ENCODE results near the gene DLX2. TPM values are rescaled to one million over a fixed set of nuclear protein-coding genes. Genes with fewer than 3 reads are reported as not detected.

The DLX2 gene
- polyA plus RNA-seq, 2 of the 4 experiments (the other 2 are of a cell fraction), result 0.04 to 0.19 TPM

- no peak for ATAC-seq
- CTCF ChIA-PET, result interaction anchor here (1.7 to 2.0 kb wide), 2 partner anchors 11 to 14 kb away, joined by 6 read pairs; partner anchors contain the start of gene DLX2
- Histone ChIP-seq H3K4me2 (no peak overlapping the region), H3K4me3 (no peak overlapping the region), H3K27ac (no peak overlapping the region), H3K9me3 (no peaks in the 10 kb centered on the region), H3K4me1 (peaks cover 8% of the 10 kb centered on the region; the same call in 1 of the 3 replicates)
- TF ChIP-seq CEBPB (IDR thresholded peaks at IDR 0.05), result no peak
- TF ChIP-seq GATA3 (IDR thresholded peaks at IDR 0.05; ENCODE audit: borderline replicate concordance), result no peak
- no peak for TF ChIP-seq RARB (CRISPR knock-in tag; IDR thresholded peaks at IDR 0.05)
- no peak for TF ChIP-seq HOXA7 (CRISPR knock-in tag; IDR thresholded peaks at IDR 0.05)
- no peak for TF ChIP-seq TFCP2L1 (CRISPR knock-in tag; IDR thresholded peaks at IDR 0.05)
- TF ChIP-seq, protein P1, sequence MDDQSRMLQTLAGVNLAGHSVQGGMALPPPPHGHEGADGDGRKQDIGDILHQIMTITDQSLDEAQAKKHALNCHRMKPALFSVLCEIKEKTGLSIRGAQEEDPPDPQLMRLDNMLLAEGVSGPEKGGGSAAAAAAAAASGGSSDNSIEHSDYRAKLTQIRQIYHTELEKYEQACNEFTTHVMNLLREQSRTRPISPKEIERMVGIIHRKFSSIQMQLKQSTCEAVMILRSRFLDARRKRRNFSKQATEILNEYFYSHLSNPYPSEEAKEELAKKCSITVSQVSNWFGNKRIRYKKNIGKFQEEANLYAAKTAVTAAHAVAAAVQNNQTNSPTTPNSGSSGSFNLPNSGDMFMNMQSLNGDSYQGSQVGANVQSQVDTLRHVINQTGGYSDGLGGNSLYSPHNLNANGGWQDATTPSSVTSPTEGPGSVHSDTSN (IDR thresholded peaks at IDR 0.05), result no peak
- no peak for TF ChIP-seq JUN (IDR thresholded peaks at IDR 0.05)
- TF ChIP-seq NFE2L2 (conservative IDR thresholded peaks at IDR 0.05; ENCODE audit: low read length), result no peak
- no peak for TF ChIP-seq HOXB13 (CRISPR knock-in tag; IDR thresholded peaks at IDR 0.05; ENCODE audit: low read depth)
- TF ChIP-seq CBX2 (IDR thresholded peaks at IDR 0.05; ENCODE audit: borderline replicate concordance, low read depth), result no peak
- no peak for TF ChIP-seq FOSB (CRISPR knock-in tag; IDR thresholded peaks at IDR 0.05)
- no peak for TF ChIP-seq NR3C1 (IDR thresholded peaks at IDR 0.05)
- TF ChIP-seq HES2 (IDR thresholded peaks at IDR 0.05), result no peak
- TF ChIP-seq MAZ (IDR thresholded peaks at IDR 0.05; ENCODE audit: borderline replicate concordance, low read depth, low read length), result no peak
- no peak for TF ChIP-seq RNF2 (IDR thresholded peaks at IDR 0.05; ENCODE audit: borderline replicate concordance, low read depth)
- no peak for TF ChIP-seq RCOR1 (IDR thresholded peaks at IDR 0.05; ENCODE audit: low read depth, low read length)
- TF ChIP-seq, protein P2, sequence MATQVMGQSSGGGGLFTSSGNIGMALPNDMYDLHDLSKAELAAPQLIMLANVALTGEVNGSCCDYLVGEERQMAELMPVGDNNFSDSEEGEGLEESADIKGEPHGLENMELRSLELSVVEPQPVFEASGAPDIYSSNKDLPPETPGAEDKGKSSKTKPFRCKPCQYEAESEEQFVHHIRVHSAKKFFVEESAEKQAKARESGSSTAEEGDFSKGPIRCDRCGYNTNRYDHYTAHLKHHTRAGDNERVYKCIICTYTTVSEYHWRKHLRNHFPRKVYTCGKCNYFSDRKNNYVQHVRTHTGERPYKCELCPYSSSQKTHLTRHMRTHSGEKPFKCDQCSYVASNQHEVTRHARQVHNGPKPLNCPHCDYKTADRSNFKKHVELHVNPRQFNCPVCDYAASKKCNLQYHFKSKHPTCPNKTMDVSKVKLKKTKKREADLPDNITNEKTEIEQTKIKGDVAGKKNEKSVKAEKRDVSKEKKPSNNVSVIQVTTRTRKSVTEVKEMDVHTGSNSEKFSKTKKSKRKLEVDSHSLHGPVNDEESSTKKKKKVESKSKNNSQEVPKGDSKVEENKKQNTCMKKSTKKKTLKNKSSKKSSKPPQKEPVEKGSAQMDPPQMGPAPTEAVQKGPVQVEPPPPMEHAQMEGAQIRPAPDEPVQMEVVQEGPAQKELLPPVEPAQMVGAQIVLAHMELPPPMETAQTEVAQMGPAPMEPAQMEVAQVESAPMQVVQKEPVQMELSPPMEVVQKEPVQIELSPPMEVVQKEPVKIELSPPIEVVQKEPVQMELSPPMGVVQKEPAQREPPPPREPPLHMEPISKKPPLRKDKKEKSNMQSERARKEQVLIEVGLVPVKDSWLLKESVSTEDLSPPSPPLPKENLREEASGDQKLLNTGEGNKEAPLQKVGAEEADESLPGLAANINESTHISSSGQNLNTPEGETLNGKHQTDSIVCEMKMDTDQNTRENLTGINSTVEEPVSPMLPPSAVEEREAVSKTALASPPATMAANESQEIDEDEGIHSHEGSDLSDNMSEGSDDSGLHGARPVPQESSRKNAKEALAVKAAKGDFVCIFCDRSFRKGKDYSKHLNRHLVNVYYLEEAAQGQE (IDR thresholded peaks at IDR 0.05), result no peak
- TF ChIP-seq TP53 (CRISPR knock-in tag; IDR thresholded peaks at IDR 0.05), result no peak
- DNase-seq (ENCODE audit: low read depth in 1 of 2, low spot score in 1 of 2), result no peak
- FAIRE-seq, result no peak
- WGBS (ENCODE audit: missing lambda C conversion rate), result 77% methylated on average over 11 of the region's 11 CpGs
- POLR2A ChIA-PET, result no interaction called here
These were observed 10.7 kb downstream of the DLX2 start for GRCh38 chr2:172091761-172092566.

GRCh38 chr2:172091000-172091641 lies 11.6 kb downstream of the DLX2 start:
- no peaks in the 10 kb centered on the region for H3K9me3 ChIP-seq
- ATAC-seq, result no peak
- WGBS (ENCODE audit: missing lambda C conversion rate), result 86% methylated on average over 13 of the region's 13 CpGs
- FAIRE-seq, result no peak
- H3K27ac ChIP-seq, result no peak overlapping the region
- TF ChIP-seq, protein P1 (IDR thresholded peaks at IDR 0.05), result no peak
- TF ChIP-seq CHD2 (IDR thresholded peaks at IDR 0.05; ENCODE audit: low read length, partially characterized antibody) (no peak), HDAC2 (IDR thresholded peaks at IDR 0.05) (no peak), POLR2AphosphoS2 (conservative IDR thresholded peaks at IDR 0.05; ENCODE audit: low read length) (no peak), NPAS2 (CRISPR knock-in tag; IDR thresholded peaks at IDR 0.05; ENCODE audit: borderline replicate concordance) (no peak), KDM1A (IDR thresholded peaks at IDR 0.05; ENCODE audit: low read depth) (no peak), CBX8 (IDR thresholded peaks at IDR 0.05) (no peak), EHF (CRISPR knock-in tag; IDR thresholded peaks at IDR 0.05) (no peak), ZFP36 (IDR thresholded peaks at IDR 0.05; ENCODE audit: borderline replicate concordance, partially characterized antibody) (no peak), TP53 (CRISPR knock-in tag; IDR thresholded peaks at IDR 0.05) (no peak), HES2 (IDR thresholded peaks at IDR 0.05) (no peak)
- H3K4me3 ChIP-seq, result no peak overlapping the region
- no peak overlapping the region for H3K4me2 ChIP-seq
- CTCF ChIA-PET, result interaction anchor here (1.7 kb wide), 1 partner anchor 15 kb away, joined by 6 read pairs; no protein-coding TSS in a partner anchor
- peaks cover 8% of the 10 kb centered on the region; the same call in 1 of the 3 replicates for H3K4me1 ChIP-seq
- no peak for DNase-seq (ENCODE audit: low read depth in 1 of 2, low spot score in 1 of 2)
- POLR2A ChIA-PET, result no interaction called here

All from A549 (cell line).